Measurements from ENCODE around the gene CCDC57. TPM values are rescaled to one million over a fixed set of nuclear protein-coding genes. Genes with fewer than 3 reads are reported as not detected.
"Not testable (repeated sequence)": the region's sequence is repeated elsewhere in the genome, so short reads cannot be mapped to it uniquely, and the experiment has no call there.

The CCDC57 gene
- total RNA-seq, 5 donors from 2014 or later (not counting 1 experiment from before 2014, with no cell fraction given), result 86.4 to 127 (median 103) TPM

DNA sequence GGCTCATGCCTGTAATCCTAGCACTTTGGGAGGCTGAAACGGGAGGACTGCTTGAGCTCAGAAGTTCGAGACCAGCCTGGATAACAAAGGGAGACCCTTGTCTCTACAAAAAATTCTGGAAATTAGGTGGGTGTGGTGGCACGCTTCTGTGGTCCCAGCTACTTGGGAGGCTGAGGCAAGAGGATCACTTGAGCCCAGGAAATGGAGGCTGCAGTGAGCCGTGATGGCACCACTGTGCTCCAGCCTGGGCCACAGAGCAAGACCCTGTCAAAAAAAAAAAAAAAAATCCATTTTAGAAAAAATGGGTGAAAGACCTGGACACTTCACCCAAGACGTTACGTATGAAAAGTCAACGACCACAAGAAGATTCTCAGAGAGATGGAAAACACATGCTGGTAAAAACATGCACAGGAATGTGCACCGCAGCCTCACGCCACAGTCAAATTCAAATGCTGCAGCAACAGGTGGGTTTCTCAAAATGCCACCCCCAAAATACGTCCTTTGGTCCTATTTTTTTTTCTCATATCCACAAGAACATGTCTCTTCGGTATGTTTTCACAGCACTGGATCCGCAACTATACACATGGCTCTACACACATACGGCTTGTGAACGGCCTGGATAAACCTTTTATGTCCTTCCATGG, 43.7 kb upstream of the CCDC57 start:
- Histone ChIP-seq H3K27ac (ENCODE audit: low read length) (peak overlapping the region; percentile 72), H3K4me3 (ENCODE audit: control insufficient read depth in 1 of 2, extremely low read depth in 1 of 2, low read length in 1 of 2) (no peak overlapping the region), H3K9me3 (no peaks in the 10 kb centered on the region), H3K36me3 (ENCODE audit: control insufficient read depth in 2 of 2, extremely low read depth in 1 of 2, insufficient read depth in 1 of 2, low read length in 1 of 2) (peaks cover 31 to 84% of the 10 kb centered on the region in 2 donors), H3K27me3 (replicated peaks in 1 of 2; ENCODE audit: control insufficient read depth in 2 of 2, extremely low read depth in 1 of 2, insufficient read depth in 2 of 2, low read length in 1 of 2) (no peaks in the 10 kb centered on the region), H3K4me1 (ENCODE audit: control insufficient read depth in 1 of 2, extremely low read depth in 1 of 2, insufficient read depth in 2 of 2, low read length in 2 of 2) (peaks cover 0 to 14% of the 10 kb centered on the region in 2 experiments)
- no peaks in the 10 kb centered on the region for H3K27me3 Mint-ChIP-seq
- ATAC-seq (replicated peaks in 1 of 4) (no peak), DNase-seq (no peak)
- H3K4me1 Mint-ChIP-seq, result peaks cover 30 to 40% (median 38%) of the 10 kb centered on the region in 3 donors
- H3K27ac Mint-ChIP-seq, result peak overlapping the region in 1 of 2 donors; percentile 36
- peaks cover 54% of the 10 kb centered on the region for H3K36me3 Mint-ChIP-seq
- H3K9me3 Mint-ChIP-seq, result no peaks in the 10 kb centered on the region
- ChIA-PET POLR2A (interaction anchor here in 1 of 2 donors (1.2 kb wide), 1 partner anchor 36 kb away, joined by 3 read pairs; no protein-coding TSS in a partner anchor), CTCF (no interaction called here)
- H3K4me3 Mint-ChIP-seq, result no peak overlapping the region
- 93% methylated on average over 9 of the region's 14 CpGs for WGBS (ENCODE audit: insufficient coverage)

DNA sequence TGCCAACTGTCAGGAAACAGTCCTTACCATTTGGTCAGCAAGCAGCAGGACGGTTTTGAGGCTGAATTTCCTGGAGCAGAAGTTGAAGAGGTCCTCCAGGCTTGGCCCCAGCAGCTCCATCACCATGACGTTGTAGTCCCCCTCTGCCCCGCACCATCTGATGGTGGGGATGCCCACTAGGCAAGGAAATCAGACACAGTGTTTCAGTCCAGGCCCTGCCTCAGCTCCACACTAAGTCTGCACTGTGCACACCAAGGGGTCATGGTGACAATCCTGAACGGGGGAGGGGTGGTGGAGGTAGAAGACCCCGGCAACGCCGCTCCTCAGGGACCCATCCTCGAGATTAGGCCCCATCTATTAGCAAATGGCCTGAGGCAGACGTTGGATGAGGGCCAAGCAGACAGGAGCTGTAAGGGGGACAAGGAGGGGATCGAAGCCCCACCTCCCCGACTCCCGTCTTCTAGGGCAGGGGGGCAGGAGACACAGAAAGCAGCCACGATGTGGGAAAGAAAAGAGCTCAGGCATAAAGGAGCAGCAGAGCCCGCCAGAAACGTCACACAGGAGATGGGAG, 42.8 kb upstream of the CCDC57 start:
- CTCF ChIA-PET, result no interaction called here
- POLR2A ChIA-PET, result interaction anchor here (0.8 to 1.2 kb wide), 3 partner anchors 9 to 46 kb away, joined by 3 to 6 read pairs (median 4); no protein-coding TSS in a partner anchor
- 94% methylated on average over 11 of the region's 15 CpGs for WGBS (ENCODE audit: insufficient coverage)
- H3K4me3 Mint-ChIP-seq, result no peak overlapping the region
- H3K27me3 ChIP-seq (replicated peaks in 1 of 2; ENCODE audit: control insufficient read depth in 2 of 2, extremely low read depth in 1 of 2, insufficient read depth in 2 of 2, low read length in 1 of 2), result no peaks in the 10 kb centered on the region
- no peaks in the 10 kb centered on the region for H3K9me3 ChIP-seq
- peaks cover 54% of the 10 kb centered on the region for H3K36me3 Mint-ChIP-seq
- H3K4me1 ChIP-seq (ENCODE audit: control insufficient read depth in 1 of 2, extremely low read depth in 1 of 2, insufficient read depth in 2 of 2, low read length in 2 of 2), result peaks cover 0 to 14% of the 10 kb centered on the region in 2 experiments
- H3K4me1 Mint-ChIP-seq, result peaks cover 28 to 38% (median 31%) of the 10 kb centered on the region in 3 donors
- peak overlapping the region in 1 of 2 donors; percentile 44 for H3K27ac Mint-ChIP-seq
- no peak overlapping the region for H3K27ac ChIP-seq (ENCODE audit: low read length)
- H3K4me3 ChIP-seq (ENCODE audit: control insufficient read depth in 1 of 2, extremely low read depth in 1 of 2, low read length in 1 of 2), result no peak overlapping the region
- no peaks in the 10 kb centered on the region for H3K27me3 Mint-ChIP-seq
- ATAC-seq (replicated peaks in 1 of 4) (no peak), DNase-seq (no peak)
- H3K9me3 Mint-ChIP-seq, result no peaks in the 10 kb centered on the region
- peaks cover 31 to 84% of the 10 kb centered on the region in 2 donors for H3K36me3 ChIP-seq (ENCODE audit: control insufficient read depth in 2 of 2, extremely low read depth in 1 of 2, insufficient read depth in 1 of 2, low read length in 1 of 2)

- WGBS (ENCODE audit: insufficient coverage), result 98% methylated on average over 30 of the region's 33 CpGs
- peaks cover 24 to 34% (median 28%) of the 10 kb centered on the region in 3 donors for H3K4me1 Mint-ChIP-seq
- POLR2A ChIA-PET, result interaction anchor here (0.8 to 1.2 kb wide), 4 partner anchors 10 to 261 kb away, joined by 3 to 6 read pairs (median 5); no protein-coding TSS in a partner anchor
- H3K4me3 Mint-ChIP-seq; H3K27ac Mint-ChIP-seq; H3K27me3 ChIP-seq (replicated peaks in 1 of 2; ENCODE audit: control insufficient read depth in 2 of 2, extremely low read depth in 1 of 2, insufficient read depth in 2 of 2, low read length in 1 of 2); ATAC-seq (replicated peaks in 1 of 4); H3K4me3 ChIP-seq (ENCODE audit: control insufficient read depth in 1 of 2, extremely low read depth in 1 of 2, low read length in 1 of 2); H3K27ac ChIP-seq (ENCODE audit: low read length); H3K9me3 Mint-ChIP-seq; CTCF ChIA-PET; H3K27me3 Mint-ChIP-seq; DNase-seq; H3K9me3 ChIP-seq: not testable (repeated sequence)
- Histone ChIP-seq H3K36me3 (ENCODE audit: control insufficient read depth in 2 of 2, extremely low read depth in 1 of 2, insufficient read depth in 1 of 2, low read length in 1 of 2) (peaks cover 34 to 86% of the 10 kb centered on the region in 2 donors), H3K4me1 (ENCODE audit: control insufficient read depth in 1 of 2, extremely low read depth in 1 of 2, insufficient read depth in 2 of 2, low read length in 2 of 2) (peaks cover 0 to 21% of the 10 kb centered on the region in 2 experiments)
- peaks cover 52% of the 10 kb centered on the region for H3K36me3 Mint-ChIP-seq
Measured at GRCh38 chr17:82254746-82255145, 42.1 kb upstream of the CCDC57 start.

DNA sequence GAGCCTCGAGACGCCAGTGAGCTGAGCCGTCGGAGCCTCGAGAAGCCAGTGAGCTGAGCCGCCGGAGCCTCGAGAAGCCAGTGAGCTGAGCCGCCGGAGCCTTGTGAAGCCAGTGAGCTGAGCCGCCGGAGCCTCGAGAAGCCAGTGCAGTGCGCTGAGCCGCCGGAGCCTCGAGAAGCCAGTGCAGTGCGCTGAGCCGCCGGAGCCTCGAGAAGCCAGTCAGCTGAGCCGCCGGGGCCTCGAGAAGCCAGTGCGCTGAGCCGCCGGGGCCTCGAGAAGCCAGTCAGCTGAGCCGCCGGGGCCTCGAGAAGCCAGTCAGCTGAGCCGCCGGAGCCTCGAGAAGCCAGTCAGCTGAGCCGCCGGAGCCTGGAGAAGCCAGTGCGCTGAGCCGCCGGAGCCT, 41.5 kb upstream of the CCDC57 start:
- ATAC-seq (replicated peaks in 1 of 4); CTCF ChIA-PET; H3K27me3 ChIP-seq (replicated peaks in 1 of 2; ENCODE audit: control insufficient read depth in 2 of 2, extremely low read depth in 1 of 2, insufficient read depth in 2 of 2, low read length in 1 of 2); H3K4me3 Mint-ChIP-seq; H3K9me3 ChIP-seq; H3K27ac Mint-ChIP-seq; H3K4me3 ChIP-seq (ENCODE audit: control insufficient read depth in 1 of 2, extremely low read depth in 1 of 2, low read length in 1 of 2); H3K27me3 Mint-ChIP-seq; H3K27ac ChIP-seq (ENCODE audit: low read length); DNase-seq; H3K9me3 Mint-ChIP-seq: not testable (repeated sequence)
- 98% methylated on average over 28 of the region's 39 CpGs for WGBS (ENCODE audit: insufficient coverage)
- H3K36me3 ChIP-seq (ENCODE audit: control insufficient read depth in 2 of 2, extremely low read depth in 1 of 2, insufficient read depth in 1 of 2, low read length in 1 of 2), result peaks cover 35 to 86% of the 10 kb centered on the region in 2 donors
- peaks cover 54% of the 10 kb centered on the region for H3K36me3 Mint-ChIP-seq
- peaks cover 0 to 23% of the 10 kb centered on the region in 2 experiments for H3K4me1 ChIP-seq (ENCODE audit: control insufficient read depth in 1 of 2, extremely low read depth in 1 of 2, insufficient read depth in 2 of 2, low read length in 2 of 2)
- H3K4me1 Mint-ChIP-seq, result peaks cover 20 to 31% (median 23%) of the 10 kb centered on the region in 3 donors
- POLR2A ChIA-PET, result interaction anchor here in 1 of 2 donors (0.6 kb wide), 1 partner anchor 209 kb away, joined by 3 read pairs; no protein-coding TSS in a partner anchor

DNA sequence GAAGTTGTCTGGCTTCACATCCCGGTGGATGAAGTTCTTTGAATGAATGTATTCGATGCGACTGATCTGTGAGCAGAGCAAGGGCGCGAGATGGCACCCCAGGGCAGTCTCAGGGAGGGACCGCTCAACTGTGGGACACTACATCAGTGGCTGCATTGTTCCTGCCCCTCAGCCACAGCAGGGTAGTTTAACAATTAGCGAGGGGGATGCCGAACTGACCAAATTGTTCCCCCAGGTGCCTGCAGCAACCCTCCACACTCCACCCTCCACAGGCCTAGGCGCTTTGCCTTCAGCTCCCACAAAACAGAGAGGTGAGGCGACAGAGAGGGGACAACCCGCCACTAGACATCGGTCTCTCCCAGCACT, 40.5 kb upstream of the CCDC57 start:
- Mint-ChIP-seq H3K27me3 (no peaks in the 10 kb centered on the region), H3K27ac (peak overlapping the region in 1 of 2 donors; percentile 22)
- H3K27ac ChIP-seq (ENCODE audit: low read length), result no peak overlapping the region

DNA sequence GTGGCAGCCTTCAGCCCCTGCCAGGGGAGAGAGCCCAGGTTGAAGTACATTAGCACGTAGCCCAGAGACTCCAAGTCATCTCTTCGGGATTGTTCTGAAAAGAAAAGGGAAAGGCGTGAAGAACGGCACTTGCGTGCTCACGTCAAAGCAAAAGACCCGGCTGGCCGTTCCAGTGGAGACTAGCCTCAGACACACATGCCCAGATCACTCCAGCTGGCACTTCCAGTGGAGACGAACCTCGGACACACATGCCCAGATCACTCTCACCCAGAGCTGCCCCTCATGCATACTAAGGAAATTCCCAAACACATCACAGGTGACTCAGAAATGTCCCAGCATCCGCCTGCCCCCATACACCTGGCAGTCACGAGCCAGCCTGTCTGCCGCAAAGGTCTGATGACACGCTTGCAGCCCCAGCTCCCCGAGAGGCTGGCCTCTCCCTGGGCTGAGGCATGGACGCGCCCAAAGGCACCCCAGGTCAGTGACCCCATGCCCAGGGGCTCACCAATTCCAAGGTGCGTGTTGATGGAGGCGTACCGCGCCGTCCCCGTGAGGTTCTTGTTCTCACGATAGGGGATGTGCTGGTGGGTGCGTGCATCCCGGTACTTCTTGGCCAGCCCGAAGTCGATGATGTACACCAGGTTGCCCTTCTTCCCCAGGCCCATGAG, 40.0 kb upstream of the CCDC57 start:
- Mint-ChIP-seq H3K27me3 (no peaks in the 10 kb centered on the region), H3K9me3 (no peaks in the 10 kb centered on the region), H3K36me3 (peaks cover 58% of the 10 kb centered on the region), H3K27ac (peak overlapping the region; percentile 19 to 22), H3K4me1 (peaks cover 14 to 26% (median 23%) of the 10 kb centered on the region in 3 donors), H3K4me3 (no peak overlapping the region)
- CTCF ChIA-PET, result no interaction called here
- DNase-seq (no peak), ATAC-seq (replicated peaks in 1 of 4) (no peak)
- WGBS (ENCODE audit: insufficient coverage), result 96% methylated on average over 27 of the region's 28 CpGs
- no peaks in the 10 kb centered on the region for H3K27me3 ChIP-seq (replicated peaks in 1 of 2; ENCODE audit: control insufficient read depth in 2 of 2, extremely low read depth in 1 of 2, insufficient read depth in 2 of 2, low read length in 1 of 2)
- H3K9me3 ChIP-seq, result no peaks in the 10 kb centered on the region
- H3K4me1 ChIP-seq (ENCODE audit: control insufficient read depth in 1 of 2, extremely low read depth in 1 of 2, insufficient read depth in 2 of 2, low read length in 2 of 2), result peaks cover 0 to 21% of the 10 kb centered on the region in 2 experiments
- H3K36me3 ChIP-seq (ENCODE audit: control insufficient read depth in 2 of 2, extremely low read depth in 1 of 2, insufficient read depth in 1 of 2, low read length in 1 of 2), result peaks cover 48 to 90% of the 10 kb centered on the region in 2 donors
- no peak overlapping the region for H3K4me3 ChIP-seq (ENCODE audit: control insufficient read depth in 1 of 2, extremely low read depth in 1 of 2, low read length in 1 of 2)
- POLR2A ChIA-PET, result no interaction called here
- H3K27ac ChIP-seq (ENCODE audit: low read length), result no peak overlapping the region

More for the DNA sequence above, 40.5 kb upstream of the CCDC57 start:
- DNase-seq (no peak), ATAC-seq (replicated peaks in 1 of 4) (no peak)
- Histone ChIP-seq H3K4me3 (ENCODE audit: control insufficient read depth in 1 of 2, extremely low read depth in 1 of 2, low read length in 1 of 2) (no peak overlapping the region), H3K36me3 (ENCODE audit: control insufficient read depth in 2 of 2, extremely low read depth in 1 of 2, insufficient read depth in 1 of 2, low read length in 1 of 2) (peaks cover 44 to 87% of the 10 kb centered on the region in 2 donors), H3K9me3 (no peaks in the 10 kb centered on the region), H3K4me1 (ENCODE audit: control insufficient read depth in 1 of 2, extremely low read depth in 1 of 2, insufficient read depth in 2 of 2, low read length in 2 of 2) (peaks cover 0 to 23% of the 10 kb centered on the region in 2 experiments), H3K27me3 (replicated peaks in 1 of 2; ENCODE audit: control insufficient read depth in 2 of 2, extremely low read depth in 1 of 2, insufficient read depth in 2 of 2, low read length in 1 of 2) (no peaks in the 10 kb centered on the region)
- Mint-ChIP-seq H3K36me3 (peaks cover 55% of the 10 kb centered on the region), H3K4me1 (peaks cover 15 to 25% (median 20%) of the 10 kb centered on the region in 3 donors), H3K9me3 (no peaks in the 10 kb centered on the region), H3K4me3 (no peak overlapping the region)
- ChIA-PET POLR2A (no interaction called here), CTCF (no interaction called here)
- WGBS (ENCODE audit: insufficient coverage), result 98% methylated on average over 9 of the region's 12 CpGs
